HepG2 (cell line): Measurements from ENCODE around the gene RNF168.

ENCODE experiments used
- CTCF ChIP-seq: sonication (generic); formaldehyde crosslinking; IDR thresholded peaks from 2 replicates; pipeline ENCODE4 v1.5.0; 2020; ENCODE audit warnings: mild to moderate bottlenecking, missing genetic modification reagents, moderate library complexity
- SMC3 ChIP-seq: IDR thresholded peaks from 2 replicates; pipeline ENCODE4 v1.6.1; 2011; ENCODE audit warnings: low read length, improper control_type of control experiment
- U2AF1 ChIP-seq: fragments of 200-400 bp; formaldehyde crosslinking; optimal IDR thresholded peaks from 2 replicates; pipeline ENCODE3; 2017; ENCODE audit warnings: mild to moderate bottlenecking, low read depth, low read length
- ZNF274 ChIP-seq: sonication (generic); formaldehyde crosslinking; IDR thresholded peaks from 2 replicates; pipeline ENCODE4 v1.5.1; 2020; ENCODE audit warnings: mild to moderate bottlenecking, missing genetic modification reagents
- ZNF792 ChIP-seq: IDR thresholded peaks from 2 replicates; pipeline ENCODE4 v1.6.1; 2016

GRCh38 chr3:196454935-196455334 lies 48.6 kb downstream of the RNF168 start:
- TF ChIP-seq ZNF792 = no peak
- TF ChIP-seq U2AF1 = no peak
- no peak for TF ChIP-seq SMC3
- TF ChIP-seq ZNF274 (CRISPR knock-in tag) = no peak
- TF ChIP-seq CTCF = no peak
